GM19468 (cell line): ENCODE data around the gene KIAA1755.

Experiments
- ATAC-seq: cut with Tn5 transposase; IDR thresholded peaks from one replicate; pipeline ENCODE4 v1.9.1; 2021; ENCODE audit warnings: mild to moderate bottlenecking, moderate library complexity, moderate number of reproducible peaks; ENCODE audit not compliant: unreplicated experiment; ENCODE audit errors: extremely low read depth

KIAA1755 gene

GRCh38 chr20:38260378-38261053, at the start of gene KIAA1755:
KIAA1755 (minus strand) TSS chr20:38260735; CDS start chr20:38260500, 235 bp downstream.
- no peak for ATAC-seq

GRCh38 chr20:38308447-38308846, 47.9 kb upstream of the KIAA1755 start:
- ATAC-seq: no peak

GRCh38 chr20:38308047-38308438, 47.5 kb upstream of the KIAA1755 start:
- no peak for ATAC-seq

GRCh38 chr20:38307371-38308046, 47.0 kb upstream of the KIAA1755 start:
- no peak for ATAC-seq

- ATAC-seq: no peak
Measured at GRCh38 chr20:38306379-38306778, 45.8 kb upstream of the KIAA1755 start.

- no peak for ATAC-seq
Measured at GRCh38 chr20:38305541-38305940, 45.0 kb upstream of the KIAA1755 start.

GRCh38 chr20:38304845-38305447, 44.4 kb upstream of the KIAA1755 start:
- ATAC-seq: no peak

GRCh38 chr20:38303908-38304379, 43.4 kb upstream of the KIAA1755 start, which contains the start of gene BPI:
BPI (plus strand) TSS chr20:38304156; CDS start chr20:38304224, 68 bp downstream.
- ATAC-seq: no peak

GRCh38 chr20:38302786-38303185, 42.3 kb upstream of the KIAA1755 start:
- no peak for ATAC-seq

GRCh38 chr20:38301309-38301708, 40.8 kb upstream of the KIAA1755 start:
- ATAC-seq: no peak

GRCh38 chr20:38300438-38300837, 39.9 kb upstream of the KIAA1755 start:
- no peak for ATAC-seq

- no peak for ATAC-seq
Measured at GRCh38 chr20:38299963-38300362, 39.4 kb upstream of the KIAA1755 start.

GRCh38 chr20:38298768-38299288, 38.3 kb upstream of the KIAA1755 start:
- ATAC-seq: no peak

GRCh38 chr20:38297916-38298674, 37.6 kb upstream of the KIAA1755 start:
- ATAC-seq: no peak

- no peak for ATAC-seq
Measured at GRCh38 chr20:38296433-38296832, 35.9 kb upstream of the KIAA1755 start.

- ATAC-seq: no peak
Measured at GRCh38 chr20:38295811-38296210, 35.3 kb upstream of the KIAA1755 start.

GRCh38 chr20:38294076-38294591, 33.6 kb upstream of the KIAA1755 start:
- ATAC-seq: no peak

- no peak for ATAC-seq
Measured at GRCh38 chr20:38293491-38294065, 33.0 kb upstream of the KIAA1755 start.

GRCh38 chr20:38291966-38292365, 31.4 kb upstream of the KIAA1755 start:
- ATAC-seq: no peak
